Thyroid gland (tissue), 4 donors: ENCODE measurements around the gene MYL1.

Experiments
- POLR2A ChIP-seq, 2 donors: fragments of 450-650 bp; IDR thresholded peaks; one replicate each; pipeline ENCODE4 v1.6.1; 2017; ENCODE audit warnings: antibody characterized with exemption in 2 of 2, mild to moderate bottlenecking in 2 of 2, moderate library complexity in 1 of 2
- TF ChIP-seq, protein P1 (sequence below), 6 experiments: fragments of 200-600 bp in 3 of 6; fragments of 450-650 bp in 3 of 6; sonication (generic) in 3 of 6; IDR thresholded peaks; one replicate each; pipeline ENCODE4 v1.5.1; 2016 to 2019; ENCODE audit warnings: antibody characterized with exemption in 6 of 6, mild to moderate bottlenecking in 2 of 6, inconsistent platforms in 1 of 6, moderate library complexity in 1 of 6

- TF ChIP-seq, protein P1, sequence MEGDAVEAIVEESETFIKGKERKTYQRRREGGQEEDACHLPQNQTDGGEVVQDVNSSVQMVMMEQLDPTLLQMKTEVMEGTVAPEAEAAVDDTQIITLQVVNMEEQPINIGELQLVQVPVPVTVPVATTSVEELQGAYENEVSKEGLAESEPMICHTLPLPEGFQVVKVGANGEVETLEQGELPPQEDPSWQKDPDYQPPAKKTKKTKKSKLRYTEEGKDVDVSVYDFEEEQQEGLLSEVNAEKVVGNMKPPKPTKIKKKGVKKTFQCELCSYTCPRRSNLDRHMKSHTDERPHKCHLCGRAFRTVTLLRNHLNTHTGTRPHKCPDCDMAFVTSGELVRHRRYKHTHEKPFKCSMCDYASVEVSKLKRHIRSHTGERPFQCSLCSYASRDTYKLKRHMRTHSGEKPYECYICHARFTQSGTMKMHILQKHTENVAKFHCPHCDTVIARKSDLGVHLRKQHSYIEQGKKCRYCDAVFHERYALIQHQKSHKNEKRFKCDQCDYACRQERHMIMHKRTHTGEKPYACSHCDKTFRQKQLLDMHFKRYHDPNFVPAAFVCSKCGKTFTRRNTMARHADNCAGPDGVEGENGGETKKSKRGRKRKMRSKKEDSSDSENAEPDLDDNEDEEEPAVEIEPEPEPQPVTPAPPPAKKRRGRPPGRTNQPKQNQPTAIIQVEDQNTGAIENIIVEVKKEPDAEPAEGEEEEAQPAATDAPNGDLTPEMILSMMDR (IDR thresholded peaks at IDR 0.05): no peak
- TF ChIP-seq POLR2A (IDR thresholded peaks at IDR 0.05): no peak
Measured at GRCh38 chr2:210303498-210303897, 11.5 kb downstream of the MYL1 start.
